CD8-positive, alpha-beta memory T cell (primary cell): ENCODE measurements around the gene RFX4. TPM values are rescaled to one million over a fixed set of nuclear protein-coding genes. Genes with fewer than 3 reads are reported as not detected.

Source experiments
- CTCF ChIA-PET: fragments of 350-600 bp; sonication (Branson Sonifier 250); formaldehyde crosslinking; loops from one replicate; lab custom pipeline; 2021; ENCODE audit warnings: antibody characterized with exemption; lab: Charles Lee
- POLR2A ChIA-PET: fragments of 350-600 bp; sonication (Branson Sonifier 250); formaldehyde crosslinking; loops from one replicate; lab custom pipeline; 2021; ENCODE audit warnings: antibody characterized with exemption; lab: Charles Lee
- DNase-seq, 5 donors: peaks; one replicate each; pipeline versions ENCODE4 v3.0.0 to v3.0.0-alpha.2; 2020 to 2022; ENCODE audit warnings: mixed read lengths in 1 of 5
- H3K27ac ChIP-seq: one replicate; pipeline ENCODE4 v1.7.0; 2013; ENCODE audit warnings: low read depth, mild to moderate bottlenecking, low read length, moderate library complexity
- H3K27me3 ChIP-seq: 2 replicates; pipeline ENCODE4 v1.7.0; 2013; ENCODE audit warnings: low read length, mild to moderate bottlenecking; ENCODE audit not compliant: insufficient read depth, poor library complexity, severe bottlenecking
- H3K36me3 ChIP-seq: 2 replicates; pipeline ENCODE4 v1.7.0; 2013; ENCODE audit warnings: mild to moderate bottlenecking, low read length, moderate library complexity; ENCODE audit not compliant: insufficient read depth
- H3K4me1 ChIP-seq: 2 replicates; pipeline ENCODE4 v1.7.0; 2013; ENCODE audit warnings: mild to moderate bottlenecking, low read length, moderate library complexity; ENCODE audit not compliant: insufficient read depth
- H3K4me3 ChIP-seq: 2 replicates; pipeline ENCODE4 v1.7.0; 2013; ENCODE audit warnings: mild to moderate bottlenecking, low read length
- H3K9me3 ChIP-seq: 2 replicates; pipeline ENCODE4 v1.7.0; 2013; ENCODE audit warnings: mild to moderate bottlenecking, low read length
- H3K27ac Mint-ChIP-seq, 8 donors: one replicate each; pipeline ENCODE4 v1.8.0; 2020 to 2021; ENCODE audit warnings: mixed read lengths in 8 of 8, mild to moderate bottlenecking in 6 of 8, inconsistent platforms in 3 of 8, moderate library complexity in 3 of 8
- H3K27me3 Mint-ChIP-seq, 2 donors: one replicate each; pipeline ENCODE4 v1.8.0; 2020 to 2021; ENCODE audit warnings: mixed read lengths in 2 of 2, mild to moderate bottlenecking in 1 of 2, moderate library complexity in 1 of 2
- H3K36me3 Mint-ChIP-seq, 3 donors: one replicate each; pipeline ENCODE4 v1.8.0; 2020 to 2021; ENCODE audit warnings: mixed read lengths in 3 of 3, inconsistent platforms in 1 of 3, mild to moderate bottlenecking in 1 of 3
- H3K4me1 Mint-ChIP-seq, 3 donors: one replicate each; pipeline ENCODE4 v1.8.0; 2020 to 2021; ENCODE audit warnings: mixed read lengths in 3 of 3, inconsistent platforms in 1 of 3, mild to moderate bottlenecking in 1 of 3
- H3K4me3 Mint-ChIP-seq, 7 donors: one replicate each; pipeline ENCODE4 v1.8.0; 2020 to 2021; ENCODE audit warnings: mixed read lengths in 7 of 7, mild to moderate bottlenecking in 6 of 7, moderate library complexity in 4 of 7, inconsistent platforms in 2 of 7
- H3K9me3 Mint-ChIP-seq, 5 donors: one replicate each; pipeline ENCODE4 v1.8.0; 2020 to 2022; ENCODE audit warnings: mixed read lengths in 5 of 5, mild to moderate bottlenecking in 3 of 5, moderate library complexity in 2 of 5, inconsistent platforms in 1 of 5
- polyA plus RNA-seq: library from polyadenylated mRNA; unstranded; fragments of 300-500 nt; fragmentation: Illumina TruSeq; gene quantifications from one replicate; pipeline ENCODE4 v1.2.3, GENCODE V29; 2021
- total RNA-seq, 2 experiments: library from RNA; stranded (reverse); gene quantifications; one replicate each; pipeline ENCODE4 v1.2.3, GENCODE V29; 2021

RFX4 gene
- total and polyA plus RNA-seq, 3 experiments from 2014 or later, result not detected

DNA sequence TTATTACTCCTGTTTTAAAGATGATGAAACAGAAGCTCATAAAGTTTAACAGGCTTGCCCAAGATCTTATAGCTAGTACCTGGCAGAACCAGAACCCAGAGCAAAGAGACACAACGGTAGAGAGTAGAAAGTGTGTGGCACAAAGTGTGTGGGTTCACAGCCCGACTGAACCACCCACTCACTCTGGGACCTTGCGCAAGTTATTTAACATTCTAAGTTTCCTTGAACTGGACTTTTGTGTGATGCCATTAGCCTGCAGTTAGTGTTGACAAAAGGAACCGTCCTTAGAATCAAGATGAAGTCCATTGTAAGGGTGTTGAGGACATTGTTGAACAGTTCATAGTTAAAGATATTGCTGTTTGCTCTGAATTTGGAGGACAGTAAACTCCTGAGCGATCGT, 161.8 kb downstream of the RFX4 start:
- no peak for DNase-seq
- H3K27ac Mint-ChIP-seq, result peak overlapping the region in 1 of 8 donors; percentile 7
- Histone ChIP-seq H3K27me3 (no peaks in the 10 kb centered on the region), H3K36me3 (no peaks in the 10 kb centered on the region), H3K27ac (no peak overlapping the region), H3K4me1 (peaks cover 29% of the 10 kb centered on the region), H3K4me3 (no peak overlapping the region), H3K9me3 (no peaks in the 10 kb centered on the region)
- H3K27me3 Mint-ChIP-seq, result peaks cover 0 to 4% of the 10 kb centered on the region in 2 donors
- peaks cover 0 to 3% (median 2%) of the 10 kb centered on the region in 3 donors for H3K36me3 Mint-ChIP-seq
- H3K9me3 Mint-ChIP-seq, result no peaks in the 10 kb centered on the region
- H3K4me3 Mint-ChIP-seq, result no peak overlapping the region
- H3K4me1 Mint-ChIP-seq, result peaks cover 26 to 39% (median 26%) of the 10 kb centered on the region in 3 donors
- CTCF ChIA-PET, result no interaction called here
- POLR2A ChIA-PET, result no interaction called here

DNA sequence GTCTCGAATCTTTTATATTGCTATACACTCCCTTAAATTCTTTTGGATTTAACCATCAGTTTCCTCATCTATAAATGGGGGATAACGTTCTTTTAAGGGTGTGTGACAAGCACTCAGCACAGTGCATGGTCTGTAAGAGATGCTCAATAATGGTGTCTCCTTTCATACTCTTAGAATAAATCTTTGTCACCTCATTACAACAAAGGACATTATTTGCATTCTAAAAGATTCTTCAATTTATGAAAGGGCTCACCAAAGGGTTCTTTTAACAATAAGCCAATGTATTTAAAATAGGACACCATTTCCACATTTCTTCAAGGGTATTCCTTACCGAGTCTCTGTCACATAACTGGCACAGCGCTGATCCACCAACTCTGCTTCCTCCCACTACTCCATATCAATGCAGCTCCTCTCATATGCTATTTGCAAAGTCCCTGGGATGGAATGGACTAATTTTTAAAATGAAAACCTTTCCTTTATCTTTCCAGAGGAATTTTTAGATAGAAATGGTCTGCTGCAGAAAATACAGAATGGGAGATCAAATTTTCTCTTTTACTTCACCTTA, 162.5 kb downstream of the RFX4 start:
- H3K27me3 ChIP-seq, result no peaks in the 10 kb centered on the region
- H3K9me3 ChIP-seq, result no peaks in the 10 kb centered on the region
- no peak overlapping the region for H3K4me3 ChIP-seq
- Mint-ChIP-seq H3K4me1 (peaks cover 30 to 45% (median 30%) of the 10 kb centered on the region in 3 donors), H3K4me3 (no peak overlapping the region), H3K36me3 (peaks cover 0 to 3% (median 0%) of the 10 kb centered on the region in 3 donors), H3K9me3 (no peaks in the 10 kb centered on the region), H3K27me3 (peaks cover 0 to 4% of the 10 kb centered on the region in 2 donors), H3K27ac (no peak overlapping the region)
- CTCF ChIA-PET, result no interaction called here
- POLR2A ChIA-PET, result no interaction called here
- no peaks in the 10 kb centered on the region for H3K36me3 ChIP-seq
- no peak for DNase-seq
- H3K27ac ChIP-seq, result no peak overlapping the region
- peaks cover 29% of the 10 kb centered on the region for H3K4me1 ChIP-seq

DNA sequence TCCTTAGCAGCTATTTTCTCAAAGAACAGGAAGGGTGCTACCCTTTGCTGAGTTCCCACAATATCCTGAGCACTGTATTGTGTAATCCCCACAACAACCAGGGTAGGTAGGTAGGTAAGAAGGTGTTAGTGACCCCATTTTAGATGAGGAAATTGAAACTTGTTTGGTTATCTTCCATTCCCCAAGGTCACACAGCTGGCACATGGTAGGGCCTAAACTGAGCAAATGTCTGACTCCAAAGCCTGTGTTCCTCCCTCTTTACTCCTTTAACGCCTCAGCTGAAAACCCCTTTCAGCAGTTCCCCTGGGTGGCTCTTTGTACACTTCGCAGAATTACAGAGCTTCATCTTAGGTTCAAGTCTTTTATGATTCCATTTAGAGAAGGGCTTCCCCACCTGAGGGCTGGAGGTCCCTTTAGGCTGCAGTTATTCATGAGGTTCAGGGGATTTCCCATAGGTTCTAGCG, 165.2 kb downstream of the RFX4 start:
- H3K4me3 ChIP-seq, result peak overlapping the region; percentile 11
- peaks cover 0 to 6% (median 0%) of the 10 kb centered on the region in 3 donors for H3K36me3 Mint-ChIP-seq
- no peaks in the 10 kb centered on the region for H3K36me3 ChIP-seq
- H3K9me3 Mint-ChIP-seq, result peaks cover 0 to 8% (median 0%) of the 10 kb centered on the region in 5 donors
- peak overlapping the region; percentile 48 for H3K27ac ChIP-seq
- ChIA-PET CTCF (interaction anchor here (0.7 to 1.3 kb wide), 4 partner anchors 10 to 172 kb away, joined by 3 read pairs; no protein-coding TSS in a partner anchor), POLR2A (interaction anchor here (0.6 to 1.0 kb wide), 3 partner anchors 12 to 37 kb away, joined by 3 to 8 read pairs (median 3); no protein-coding TSS in a partner anchor)
- DNase-seq, result peak in 4 of 5 donors; percentile 23 to 80 (median 62)
- H3K27me3 ChIP-seq, result no peaks in the 10 kb centered on the region
- H3K4me3 Mint-ChIP-seq, result peak overlapping the region in 6 of 7 donors; percentile 15 to 66 (median 44)
- H3K4me1 Mint-ChIP-seq, result peaks cover 38 to 54% (median 43%) of the 10 kb centered on the region in 3 donors
- H3K4me1 ChIP-seq, result peaks cover 34% of the 10 kb centered on the region
- peak overlapping the region; percentile 87 to 98 (median 96) for H3K27ac Mint-ChIP-seq
- no peaks in the 10 kb centered on the region for H3K27me3 Mint-ChIP-seq
- H3K9me3 ChIP-seq, result no peaks in the 10 kb centered on the region

DNA sequence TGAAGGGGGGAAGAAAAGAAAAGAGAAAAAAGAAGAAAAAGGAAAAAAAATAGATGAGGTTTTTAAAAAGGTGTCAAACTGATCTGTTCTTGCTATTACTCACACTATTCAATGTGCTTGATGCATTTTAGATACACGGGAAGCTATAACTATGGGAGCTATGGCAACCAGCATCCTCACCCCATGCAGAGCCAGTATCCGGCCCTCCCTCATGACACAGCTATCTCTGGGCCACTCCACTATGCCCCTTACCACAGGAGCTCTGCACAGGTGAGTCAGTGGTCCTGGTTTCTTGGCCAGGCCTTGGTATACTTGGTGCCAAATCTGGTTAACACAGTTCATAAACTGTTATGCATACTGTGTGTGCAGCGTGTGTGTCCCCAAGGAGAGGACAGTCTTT, 167.7 kb downstream of the RFX4 start:
- POLR2A ChIA-PET, result no interaction called here
- Mint-ChIP-seq H3K4me3 (no peak overlapping the region), H3K27ac (peak overlapping the region in 7 of 8 donors; percentile 40 to 88 (median 73)), H3K27me3 (no peaks in the 10 kb centered on the region), H3K4me1 (peaks cover 52 to 65% (median 61%) of the 10 kb centered on the region in 3 donors), H3K9me3 (peaks cover 0 to 10% (median 0%) of the 10 kb centered on the region in 5 donors), H3K36me3 (peaks cover 0 to 11% (median 0%) of the 10 kb centered on the region in 3 donors)
- Histone ChIP-seq H3K4me3 (no peak overlapping the region), H3K36me3 (no peaks in the 10 kb centered on the region), H3K27ac (no peak overlapping the region), H3K27me3 (no peaks in the 10 kb centered on the region), H3K4me1 (peaks cover 51% of the 10 kb centered on the region), H3K9me3 (no peaks in the 10 kb centered on the region)
- DNase-seq, result peak in 1 of 5 donors; percentile 50
- CTCF ChIA-PET, result no interaction called here

DNA sequence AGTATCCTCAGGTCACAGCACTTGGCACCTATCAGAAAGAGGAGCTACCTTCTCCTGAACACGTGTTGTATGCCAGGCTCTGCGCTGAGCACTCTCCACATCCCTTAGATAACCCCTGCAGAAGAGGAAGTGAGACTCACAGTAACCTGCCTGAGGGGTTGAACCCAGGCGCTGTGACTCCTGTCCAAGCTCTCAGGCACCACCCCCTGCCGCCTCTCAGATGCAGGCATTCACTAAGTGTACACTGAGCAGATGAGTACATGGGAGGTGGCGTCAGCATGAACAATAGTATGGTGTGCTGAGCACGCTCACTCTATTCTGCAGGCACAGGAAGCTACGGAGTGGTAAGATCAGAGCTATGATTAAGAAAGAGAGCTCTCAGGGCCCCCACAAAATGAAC, 170.7 kb downstream of the RFX4 start:
- peak overlapping the region; percentile 59 to 96 (median 81) for H3K27ac Mint-ChIP-seq
- peaks cover 0 to 10% (median 0%) of the 10 kb centered on the region in 5 donors for H3K9me3 Mint-ChIP-seq
- POLR2A ChIA-PET, result no interaction called here
- Histone ChIP-seq H3K36me3 (no peaks in the 10 kb centered on the region), H3K4me1 (peaks cover 28% of the 10 kb centered on the region), H3K9me3 (no peaks in the 10 kb centered on the region), H3K27ac (no peak overlapping the region), H3K27me3 (no peaks in the 10 kb centered on the region), H3K4me3 (peak overlapping the region; percentile 7)
- H3K27me3 Mint-ChIP-seq, result no peaks in the 10 kb centered on the region
- peaks cover 34 to 44% (median 42%) of the 10 kb centered on the region in 3 donors for H3K4me1 Mint-ChIP-seq
- peak in 3 of 5 donors; percentile 31 to 61 (median 46) for DNase-seq
- H3K36me3 Mint-ChIP-seq, result peaks cover 0 to 11% (median 0%) of the 10 kb centered on the region in 3 donors
- CTCF ChIA-PET, result interaction anchor here (0.6 kb wide), 1 partner anchor 12 kb away, joined by 3 read pairs; no protein-coding TSS in a partner anchor
- H3K4me3 Mint-ChIP-seq, result peak overlapping the region in 6 of 7 donors; percentile 58 to 85 (median 74)

DNA sequence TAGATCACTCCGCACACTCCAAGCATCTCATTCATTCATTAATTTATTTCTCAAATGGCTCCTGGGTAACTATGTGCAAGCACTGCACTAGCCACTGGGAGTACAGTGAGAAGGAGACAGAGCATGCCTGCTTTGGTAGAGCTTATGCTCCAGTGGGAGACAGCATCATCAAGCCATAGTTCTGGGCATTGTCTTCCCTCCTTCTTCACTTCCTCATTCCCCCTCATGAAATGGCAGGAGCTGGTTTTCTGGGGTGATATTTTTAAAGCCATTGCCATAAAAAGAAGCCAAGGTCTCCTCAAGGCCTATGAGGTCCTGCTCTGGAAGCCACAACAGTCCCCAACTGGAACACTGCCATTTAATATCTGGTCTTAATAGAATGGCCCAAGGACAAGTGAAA, 171.5 kb downstream of the RFX4 start:
- H3K27me3 Mint-ChIP-seq, result no peaks in the 10 kb centered on the region
- peak overlapping the region in 4 of 7 donors; percentile 15 to 75 (median 43) for H3K4me3 Mint-ChIP-seq
- no peaks in the 10 kb centered on the region for H3K36me3 ChIP-seq
- peaks cover 0 to 11% (median 0%) of the 10 kb centered on the region in 3 donors for H3K36me3 Mint-ChIP-seq
- H3K27ac Mint-ChIP-seq, result peak overlapping the region in 7 of 8 donors; percentile 15 to 91 (median 80)
- peaks cover 35 to 44% (median 38%) of the 10 kb centered on the region in 3 donors for H3K4me1 Mint-ChIP-seq
- peaks cover 0 to 10% (median 0%) of the 10 kb centered on the region in 5 donors for H3K9me3 Mint-ChIP-seq
- peaks cover 26% of the 10 kb centered on the region for H3K4me1 ChIP-seq
- no peaks in the 10 kb centered on the region for H3K9me3 ChIP-seq
- POLR2A ChIA-PET, result interaction anchor here (0.6 kb wide), 1 partner anchor 114 kb away, joined by 9 read pairs; no protein-coding TSS in a partner anchor
- DNase-seq, result no peak
- CTCF ChIA-PET, result no interaction called here
- H3K27me3 ChIP-seq, result no peaks in the 10 kb centered on the region
- H3K27ac ChIP-seq, result no peak overlapping the region
- no peak overlapping the region for H3K4me3 ChIP-seq

DNA sequence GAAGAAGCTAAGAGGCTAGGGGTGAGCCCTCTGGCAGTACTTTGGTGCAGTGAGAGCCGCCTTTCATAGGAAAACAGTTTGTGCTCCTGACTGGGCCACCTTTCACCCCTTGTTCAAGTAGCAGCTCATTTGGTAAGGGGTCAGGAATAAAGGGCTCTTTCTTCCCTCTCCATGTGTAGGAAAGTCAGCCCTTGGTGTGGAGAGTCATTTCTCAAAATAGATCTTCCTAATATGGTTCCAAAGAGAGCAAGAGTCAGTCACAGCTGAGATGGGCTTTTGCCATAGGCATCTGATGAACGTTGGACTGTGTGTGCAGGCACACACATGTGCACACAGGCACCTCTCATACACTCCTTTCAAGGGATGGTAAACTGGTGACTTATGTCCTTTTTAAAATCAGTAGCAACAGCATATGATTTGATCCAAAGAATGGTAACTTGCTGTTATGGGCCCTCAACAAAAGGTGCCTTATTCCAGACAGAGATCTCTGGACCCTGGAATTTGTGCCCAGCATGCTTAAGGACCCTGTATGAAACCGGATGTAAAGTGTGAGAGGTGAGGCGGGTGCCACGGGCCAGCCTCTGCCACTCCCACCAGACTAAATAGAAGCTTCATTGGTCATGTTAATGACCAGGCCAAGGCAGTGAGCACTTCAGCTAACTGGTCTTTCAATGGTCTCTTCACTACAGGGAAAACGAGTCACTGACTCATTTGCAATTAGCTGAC, 175.0 kb downstream of the RFX4 start:
- ChIA-PET CTCF (interaction anchor here (0.9 kb wide), 1 partner anchor 10 kb away, joined by 3 read pairs; no protein-coding TSS in a partner anchor), POLR2A (no interaction called here)
- Histone ChIP-seq H3K4me1 (peaks cover 39% of the 10 kb centered on the region), H3K27me3 (no peaks in the 10 kb centered on the region), H3K4me3 (no peak overlapping the region), H3K36me3 (no peaks in the 10 kb centered on the region), H3K27ac (no peak overlapping the region), H3K9me3 (no peaks in the 10 kb centered on the region)
- Mint-ChIP-seq H3K27ac (no peak overlapping the region), H3K36me3 (peaks cover 0 to 5% (median 0%) of the 10 kb centered on the region in 3 donors), H3K27me3 (no peaks in the 10 kb centered on the region), H3K9me3 (peaks cover 0 to 4% (median 0%) of the 10 kb centered on the region in 5 donors), H3K4me1 (peaks cover 38 to 48% (median 39%) of the 10 kb centered on the region in 3 donors), H3K4me3 (no peak overlapping the region)
- DNase-seq, result no peak
